BJ (cell line): ENCODE data around the gene RABGEF1. TPM values are rescaled to one million over a fixed set of nuclear protein-coding genes. Genes with fewer than 3 reads are reported as not detected.

ENCODE experiments used
- CTCF ChIA-PET: fragments of 350-600 bp; formaldehyde crosslinking; extraction: SDS; loops from one replicate; lab custom pipeline; 2021; ENCODE audit warnings: antibody characterized with exemption, inconsistent platforms; lab: Yijun Ruan, JAX
- POLR2A ChIA-PET: fragments of 300-600 bp; sonication (Branson Sonifier 250); formaldehyde crosslinking; extraction: SDS; loops from one replicate; lab custom pipeline; 2021; ENCODE audit warnings: antibody characterized with exemption; lab: Charles Lee
- DNase-seq: peaks from one replicate; pipeline ENCODE4 v3.0.0-alpha.2; 2011; ENCODE audit warnings: low read depth
- H3K27me3 ChIP-seq: 2 replicates; pipeline ENCODE4 v1.6.0; 2011; ENCODE audit warnings: low read length; ENCODE audit not compliant: control insufficient read depth, insufficient read depth
- H3K36me3 ChIP-seq: 2 replicates; pipeline ENCODE4 v1.5.1; 2011; ENCODE audit warnings: low read length; ENCODE audit not compliant: control insufficient read depth, insufficient read depth
- H3K4me3 ChIP-seq: 2 replicates; pipeline ENCODE4 v1.5.1; 2011; ENCODE audit warnings: low read depth, mild to moderate bottlenecking, control low read depth, low read length
- polyA plus RNA-seq: library from polyadenylated mRNA; depleted of rRNA; stranded (reverse); fragments of >200 nt; gene quantifications from 2 replicates; pipeline ENCODE4 v1.2.3, GENCODE V29; 2011
- TF ChIP-seq, protein P1 (sequence below): IDR thresholded peaks from 2 replicates; pipeline ENCODE4 v1.5.1; 2011; ENCODE audit warnings: low read depth, mild to moderate bottlenecking, control low read depth, inconsistent platforms, low read length, moderate library complexity; ENCODE audit not compliant: insufficient read depth

RABGEF1 gene
- polyA plus RNA-seq, 1 experiment = 61.0 TPM

DNA sequence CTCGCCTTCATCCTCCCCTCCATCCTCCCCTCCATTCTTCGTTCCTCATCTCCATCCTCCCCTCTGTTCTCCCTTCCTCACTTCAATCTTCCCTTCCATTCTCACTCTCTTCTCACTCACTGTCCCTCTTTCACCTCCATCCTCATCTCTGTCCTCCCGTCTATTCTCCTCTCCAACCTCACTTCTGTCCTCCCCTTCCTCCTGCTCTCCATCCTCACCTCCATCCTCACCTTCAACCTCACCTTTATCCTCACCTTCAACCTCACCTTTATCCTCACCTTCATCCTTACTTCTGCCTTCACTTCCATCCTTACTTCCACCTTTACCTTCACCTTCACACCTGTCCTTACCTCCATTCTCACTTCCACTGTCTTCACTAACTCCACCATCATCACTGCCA is 11.3 kb upstream of the RABGEF1 start:
- ChIA-PET CTCF (no interaction called here), POLR2A (no interaction called here)
- DNase-seq = no peak
- H3K36me3 ChIP-seq = peaks cover 9% of the 10 kb centered on the region
- H3K4me3 ChIP-seq = no peak overlapping the region
- H3K27me3 ChIP-seq = no peaks in the 10 kb centered on the region
- TF ChIP-seq, protein P1, sequence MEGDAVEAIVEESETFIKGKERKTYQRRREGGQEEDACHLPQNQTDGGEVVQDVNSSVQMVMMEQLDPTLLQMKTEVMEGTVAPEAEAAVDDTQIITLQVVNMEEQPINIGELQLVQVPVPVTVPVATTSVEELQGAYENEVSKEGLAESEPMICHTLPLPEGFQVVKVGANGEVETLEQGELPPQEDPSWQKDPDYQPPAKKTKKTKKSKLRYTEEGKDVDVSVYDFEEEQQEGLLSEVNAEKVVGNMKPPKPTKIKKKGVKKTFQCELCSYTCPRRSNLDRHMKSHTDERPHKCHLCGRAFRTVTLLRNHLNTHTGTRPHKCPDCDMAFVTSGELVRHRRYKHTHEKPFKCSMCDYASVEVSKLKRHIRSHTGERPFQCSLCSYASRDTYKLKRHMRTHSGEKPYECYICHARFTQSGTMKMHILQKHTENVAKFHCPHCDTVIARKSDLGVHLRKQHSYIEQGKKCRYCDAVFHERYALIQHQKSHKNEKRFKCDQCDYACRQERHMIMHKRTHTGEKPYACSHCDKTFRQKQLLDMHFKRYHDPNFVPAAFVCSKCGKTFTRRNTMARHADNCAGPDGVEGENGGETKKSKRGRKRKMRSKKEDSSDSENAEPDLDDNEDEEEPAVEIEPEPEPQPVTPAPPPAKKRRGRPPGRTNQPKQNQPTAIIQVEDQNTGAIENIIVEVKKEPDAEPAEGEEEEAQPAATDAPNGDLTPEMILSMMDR = no peak

DNA sequence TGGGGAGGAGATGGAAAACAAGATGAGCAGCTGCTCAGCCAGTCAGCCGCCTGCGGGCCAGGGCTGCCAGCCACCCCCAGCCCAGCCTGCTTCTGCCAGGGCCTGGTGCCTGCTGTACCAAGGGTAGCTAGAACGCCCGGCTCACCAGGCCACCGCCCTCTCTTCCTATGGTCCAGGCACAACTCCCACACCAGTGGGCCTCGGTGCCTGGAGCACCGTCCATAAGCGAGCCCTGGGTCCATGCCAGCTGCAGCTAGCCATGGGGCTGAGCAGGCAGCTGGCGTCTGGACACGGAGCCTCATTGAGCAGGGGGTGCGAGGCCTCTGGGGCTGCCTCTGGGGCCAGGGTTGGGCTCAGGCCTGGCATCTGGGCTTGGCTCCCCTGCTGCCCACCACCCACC is 8.5 kb upstream of the RABGEF1 start:
- H3K4me3 ChIP-seq = no peak overlapping the region
- ChIA-PET POLR2A (no interaction called here), CTCF (no interaction called here)
- peaks cover 5% of the 10 kb centered on the region for H3K36me3 ChIP-seq
- H3K27me3 ChIP-seq = no peaks in the 10 kb centered on the region
- no peak for DNase-seq
- TF ChIP-seq, protein P1 = no peak

- CTCF ChIA-PET = no interaction called here
- no peak overlapping the region for H3K4me3 ChIP-seq
- TF ChIP-seq, protein P1 = no peak
- no peak for DNase-seq
- H3K27me3 ChIP-seq = no peaks in the 10 kb centered on the region
- POLR2A ChIA-PET = no interaction called here
- H3K36me3 ChIP-seq = peaks cover 5% of the 10 kb centered on the region
These were observed 8.1 kb upstream of the RABGEF1 start for GRCh38 chr7:66732439-66732838.

DNA sequence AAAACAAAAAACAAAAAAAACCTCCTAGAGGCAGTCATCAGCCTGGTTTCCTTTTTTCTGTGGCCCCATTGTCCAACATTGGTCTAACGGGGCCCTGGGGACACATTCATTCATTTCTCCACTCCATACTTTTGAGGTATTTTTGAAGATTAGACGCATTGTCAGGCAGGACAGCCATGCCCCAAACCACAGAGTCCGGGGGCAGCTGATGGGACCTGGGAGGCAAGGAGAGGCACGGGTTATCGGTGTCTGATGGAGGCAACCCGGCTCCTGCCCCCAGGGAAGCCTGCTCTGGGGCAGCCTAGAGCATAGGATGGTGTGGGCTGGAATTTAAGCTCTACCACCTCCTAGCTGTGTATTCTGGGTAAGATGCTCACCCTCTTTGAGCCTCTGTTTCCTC is 6.5 kb upstream of the RABGEF1 start:
- ChIA-PET POLR2A (no interaction called here), CTCF (interaction anchor here (1.5 kb wide), 1 partner anchor 15 kb away, joined by 4 read pairs; no protein-coding TSS in a partner anchor)
- Histone ChIP-seq H3K4me3 (no peak overlapping the region), H3K36me3 (peaks cover 5% of the 10 kb centered on the region), H3K27me3 (no peaks in the 10 kb centered on the region)
- DNase-seq = no peak
- TF ChIP-seq, protein P1 = no peak

GRCh38 chr7:66735154-66735553 is 5.4 kb upstream of the RABGEF1 start:
- no peak for DNase-seq
- ChIA-PET POLR2A (no interaction called here), CTCF (no interaction called here)
- TF ChIP-seq, protein P1 = no peak
- H3K27me3 ChIP-seq = no peaks in the 10 kb centered on the region
- no peak overlapping the region for H3K4me3 ChIP-seq
- H3K36me3 ChIP-seq = peaks cover 3% of the 10 kb centered on the region
